ENCODE results near the gene PTPRM. TPM values are rescaled to one million over a fixed set of nuclear protein-coding genes. Genes with fewer than 3 reads are reported as not detected.
A peak's percentile ranks its signal among the peaks of the same experiment; 100 is the strongest.

Gene PTPRM
- total and polyA plus RNA-seq, 2 experiments from 2014 or later, result 1.6 to 5.3 TPM

DNA sequence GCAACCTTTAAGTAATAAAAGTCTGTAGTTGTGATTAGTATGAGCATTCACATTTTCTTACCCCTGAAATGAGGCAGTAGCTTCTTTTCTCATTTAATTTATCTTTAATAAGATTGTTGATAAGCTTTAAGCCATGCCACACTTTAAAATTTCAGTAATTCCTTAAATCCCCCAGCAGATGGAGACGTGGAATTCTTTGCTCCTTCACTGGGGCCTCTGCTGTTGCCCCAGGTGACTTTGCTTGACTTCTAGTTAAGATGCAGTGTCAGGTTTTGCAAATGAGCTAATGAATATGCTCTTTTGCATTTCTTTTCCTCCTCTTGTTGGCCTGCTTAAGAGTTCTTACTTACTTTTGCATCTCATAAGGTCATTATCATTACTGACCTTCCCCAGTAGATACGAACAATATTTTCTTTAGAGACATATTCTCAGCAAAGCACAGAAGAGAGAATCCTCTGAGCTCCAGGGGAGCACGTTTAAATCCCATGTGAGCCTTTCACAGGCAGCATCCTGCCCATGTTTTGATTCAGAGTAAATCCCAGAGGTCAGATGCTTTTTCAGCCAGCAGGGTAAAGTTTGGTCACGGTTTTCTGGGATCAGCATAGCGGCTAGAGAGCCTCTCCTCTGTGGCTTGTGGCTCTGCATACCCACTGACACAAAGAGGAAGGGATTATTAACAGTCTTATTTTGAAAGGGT, 222.9 kb downstream of the PTPRM start:
- H3K4me3 Mint-ChIP-seq, result peak overlapping the region; percentile 42
- H3K27ac ChIP-seq (ENCODE audit: low read depth), result peak overlapping the region; percentile 5; the same call in 1 of the 2 replicates
- H3K9me3 Mint-ChIP-seq, result no peaks in the 10 kb centered on the region
- H3K4me1 Mint-ChIP-seq, result peaks cover 12% of the 10 kb centered on the region
- peak overlapping the region; percentile 92 for H3K27ac Mint-ChIP-seq
- peak; percentile 92 for DNase-seq (ENCODE audit: low spot score)
- no peaks in the 10 kb centered on the region for H3K27me3 ChIP-seq (ENCODE audit: insufficient read depth)
- no peak overlapping the region for H3K4me3 ChIP-seq
- no peak overlapping the region for H2AFZ ChIP-seq
- peak; percentile 97 for ATAC-seq
- no peaks in the 10 kb centered on the region for H3K27me3 Mint-ChIP-seq (ENCODE audit: insufficient read depth, low read depth, poor library complexity)
- H3K4me1 ChIP-seq (ENCODE audit: insufficient read depth), result peaks cover 10% of the 10 kb centered on the region
- H3K79me2 ChIP-seq (replicated peaks; ENCODE audit: insufficient read depth), result no peaks in the 10 kb centered on the region
- H3K36me3 ChIP-seq (ENCODE audit: insufficient read depth), result no peaks in the 10 kb centered on the region
- no peaks in the 10 kb centered on the region for H4K20me1 ChIP-seq (replicated peaks; ENCODE audit: insufficient read depth)
- H3F3A ChIP-seq (replicated peaks; ENCODE audit: low read depth), result no peaks in the 10 kb centered on the region
- H3K9me2 ChIP-seq (ENCODE audit: insufficient read depth), result no peaks in the 10 kb centered on the region
- H3K4me2 ChIP-seq, result peak overlapping the region; percentile 5; the same call in 1 of the 2 replicates
- TF ChIP-seq EZH2 (IDR thresholded peaks at IDR 0.05; ENCODE audit: low read depth, unreplicated experiment) (no peak), JUNB (IDR thresholded peaks at IDR 0.05; ENCODE audit: unreplicated experiment) (no peak)
- TF ChIP-seq, protein P1, sequence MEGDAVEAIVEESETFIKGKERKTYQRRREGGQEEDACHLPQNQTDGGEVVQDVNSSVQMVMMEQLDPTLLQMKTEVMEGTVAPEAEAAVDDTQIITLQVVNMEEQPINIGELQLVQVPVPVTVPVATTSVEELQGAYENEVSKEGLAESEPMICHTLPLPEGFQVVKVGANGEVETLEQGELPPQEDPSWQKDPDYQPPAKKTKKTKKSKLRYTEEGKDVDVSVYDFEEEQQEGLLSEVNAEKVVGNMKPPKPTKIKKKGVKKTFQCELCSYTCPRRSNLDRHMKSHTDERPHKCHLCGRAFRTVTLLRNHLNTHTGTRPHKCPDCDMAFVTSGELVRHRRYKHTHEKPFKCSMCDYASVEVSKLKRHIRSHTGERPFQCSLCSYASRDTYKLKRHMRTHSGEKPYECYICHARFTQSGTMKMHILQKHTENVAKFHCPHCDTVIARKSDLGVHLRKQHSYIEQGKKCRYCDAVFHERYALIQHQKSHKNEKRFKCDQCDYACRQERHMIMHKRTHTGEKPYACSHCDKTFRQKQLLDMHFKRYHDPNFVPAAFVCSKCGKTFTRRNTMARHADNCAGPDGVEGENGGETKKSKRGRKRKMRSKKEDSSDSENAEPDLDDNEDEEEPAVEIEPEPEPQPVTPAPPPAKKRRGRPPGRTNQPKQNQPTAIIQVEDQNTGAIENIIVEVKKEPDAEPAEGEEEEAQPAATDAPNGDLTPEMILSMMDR (conservative IDR thresholded peaks at IDR 0.05; ENCODE audit: low read depth in 2 of 2), result peak; percentile 64 to 74
- no peaks in the 10 kb centered on the region for H3K36me3 Mint-ChIP-seq (ENCODE audit: low read depth)

DNA sequence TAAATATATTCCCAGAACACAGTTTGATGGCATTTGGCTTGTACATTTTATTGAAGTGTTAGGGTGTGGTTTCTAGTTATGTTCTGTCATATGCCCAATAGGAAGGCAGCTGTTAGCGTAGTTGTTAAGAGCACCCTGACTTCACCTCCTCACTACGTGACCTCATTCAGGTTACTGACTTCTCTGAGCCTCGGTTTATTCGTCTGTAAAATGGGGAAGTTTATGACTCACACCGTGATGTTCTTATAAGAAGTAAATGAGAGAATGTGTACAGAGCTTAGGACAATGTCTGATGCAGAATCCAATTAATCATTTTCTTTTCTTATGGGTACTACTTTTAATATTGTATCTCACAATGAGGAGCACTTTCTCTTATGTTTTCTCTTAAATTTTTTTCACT, 226.0 kb downstream of the PTPRM start:
- no peak for DNase-seq (ENCODE audit: low spot score)
- ATAC-seq, result no peak
- TF ChIP-seq STAT1 (IDR thresholded peaks at IDR 0.05; ENCODE audit: unreplicated experiment), result no peak
- no peak for TF ChIP-seq ZNF114 (CRISPR knock-in tag; IDR thresholded peaks at IDR 0.05)
- TF ChIP-seq, protein P2, sequence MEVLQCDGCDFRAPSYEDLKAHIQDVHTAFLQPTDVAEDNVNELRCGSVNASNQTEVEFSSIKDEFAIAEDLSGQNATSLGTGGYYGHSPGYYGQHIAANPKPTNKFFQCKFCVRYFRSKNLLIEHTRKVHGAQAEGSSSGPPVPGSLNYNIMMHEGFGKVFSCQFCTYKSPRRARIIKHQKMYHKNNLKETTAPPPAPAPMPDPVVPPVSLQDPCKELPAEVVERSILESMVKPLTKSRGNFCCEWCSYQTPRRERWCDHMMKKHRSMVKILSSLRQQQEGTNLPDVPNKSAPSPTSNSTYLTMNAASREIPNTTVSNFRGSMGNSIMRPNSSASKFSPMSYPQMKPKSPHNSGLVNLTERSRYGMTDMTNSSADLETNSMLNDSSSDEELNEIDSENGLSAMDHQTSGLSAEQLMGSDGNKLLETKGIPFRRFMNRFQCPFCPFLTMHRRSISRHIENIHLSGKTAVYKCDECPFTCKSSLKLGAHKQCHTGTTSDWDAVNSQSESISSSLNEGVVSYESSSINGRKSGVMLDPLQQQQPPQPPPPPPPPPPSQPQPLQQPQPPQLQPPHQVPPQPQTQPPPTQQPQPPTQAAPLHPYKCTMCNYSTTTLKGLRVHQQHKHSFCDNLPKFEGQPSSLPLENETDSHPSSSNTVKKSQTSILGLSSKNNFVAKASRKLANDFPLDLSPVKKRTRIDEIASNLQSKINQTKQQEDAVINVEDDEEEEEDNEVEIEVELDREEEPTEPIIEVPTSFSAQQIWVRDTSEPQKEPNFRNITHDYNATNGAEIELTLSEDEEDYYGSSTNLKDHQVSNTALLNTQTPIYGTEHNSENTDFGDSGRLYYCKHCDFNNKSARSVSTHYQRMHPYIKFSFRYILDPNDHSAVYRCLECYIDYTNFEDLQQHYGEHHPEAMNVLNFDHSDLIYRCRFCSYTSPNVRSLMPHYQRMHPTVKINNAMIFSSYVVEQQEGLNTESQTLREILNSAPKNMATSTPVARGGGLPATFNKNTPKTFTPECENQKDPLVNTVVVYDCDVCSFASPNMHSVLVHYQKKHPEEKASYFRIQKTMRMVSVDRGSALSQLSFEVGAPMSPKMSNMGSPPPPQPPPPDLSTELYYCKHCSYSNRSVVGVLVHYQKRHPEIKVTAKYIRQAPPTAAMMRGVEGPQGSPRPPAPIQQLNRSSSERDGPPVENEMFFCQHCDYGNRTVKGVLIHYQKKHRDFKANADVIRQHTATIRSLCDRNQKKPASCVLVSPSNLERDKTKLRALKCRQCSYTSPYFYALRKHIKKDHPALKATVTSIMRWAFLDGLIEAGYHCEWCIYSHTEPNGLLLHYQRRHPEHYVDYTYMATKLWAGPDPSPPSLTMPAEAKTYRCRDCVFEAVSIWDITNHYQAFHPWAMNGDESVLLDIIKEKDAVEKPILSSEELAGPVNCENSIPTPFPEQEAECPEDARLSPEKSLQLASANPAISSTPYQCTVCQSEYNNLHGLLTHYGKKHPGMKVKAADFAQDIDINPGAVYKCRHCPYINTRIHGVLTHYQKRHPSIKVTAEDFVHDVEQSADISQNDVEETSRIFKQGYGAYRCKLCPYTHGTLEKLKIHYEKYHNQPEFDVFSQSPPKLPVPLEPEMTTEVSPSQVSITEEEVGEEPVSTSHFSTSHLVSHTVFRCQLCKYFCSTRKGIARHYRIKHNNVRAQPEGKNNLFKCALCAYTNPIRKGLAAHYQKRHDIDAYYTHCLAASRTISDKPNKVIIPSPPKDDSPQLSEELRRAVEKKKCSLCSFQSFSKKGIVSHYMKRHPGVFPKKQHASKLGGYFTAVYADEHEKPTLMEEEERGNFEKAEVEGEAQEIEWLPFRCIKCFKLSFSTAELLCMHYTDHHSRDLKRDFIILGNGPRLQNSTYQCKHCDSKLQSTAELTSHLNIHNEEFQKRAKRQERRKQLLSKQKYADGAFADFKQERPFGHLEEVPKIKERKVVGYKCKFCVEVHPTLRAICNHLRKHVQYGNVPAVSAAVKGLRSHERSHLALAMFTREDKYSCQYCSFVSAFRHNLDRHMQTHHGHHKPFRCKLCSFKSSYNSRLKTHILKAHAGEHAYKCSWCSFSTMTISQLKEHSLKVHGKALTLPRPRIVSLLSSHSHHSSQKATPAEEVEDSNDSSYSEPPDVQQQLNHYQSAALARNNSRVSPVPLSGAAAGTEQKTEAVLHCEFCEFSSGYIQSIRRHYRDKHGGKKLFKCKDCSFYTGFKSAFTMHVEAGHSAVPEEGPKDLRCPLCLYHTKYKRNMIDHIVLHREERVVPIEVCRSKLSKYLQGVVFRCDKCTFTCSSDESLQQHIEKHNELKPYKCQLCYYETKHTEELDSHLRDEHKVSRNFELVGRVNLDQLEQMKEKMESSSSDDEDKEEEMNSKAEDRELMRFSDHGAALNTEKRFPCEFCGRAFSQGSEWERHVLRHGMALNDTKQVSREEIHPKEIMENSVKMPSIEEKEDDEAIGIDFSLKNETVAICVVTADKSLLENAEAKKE (CRISPR knock-in tag; IDR thresholded peaks at IDR 0.05), result no peak
- TF ChIP-seq, protein P1 (conservative IDR thresholded peaks at IDR 0.05; ENCODE audit: low read depth in 2 of 2), result no peak
- TF ChIP-seq EZH2phosphoT487 (IDR thresholded peaks at IDR 0.05; ENCODE audit: unreplicated experiment), result no peak
- no peak for TF ChIP-seq JUNB (IDR thresholded peaks at IDR 0.05; ENCODE audit: unreplicated experiment)

More for the DNA sequence above, 226.0 kb downstream of the PTPRM start:
- Mint-ChIP-seq H3K4me3 (no peak overlapping the region), H3K27ac (no peak overlapping the region), H3K9me3 (no peaks in the 10 kb centered on the region), H3K4me1 (peaks cover 12% of the 10 kb centered on the region), H3K36me3 (ENCODE audit: low read depth) (no peaks in the 10 kb centered on the region), H3K27me3 (ENCODE audit: insufficient read depth, low read depth, poor library complexity) (no peaks in the 10 kb centered on the region)
- Histone ChIP-seq H3K36me3 (ENCODE audit: insufficient read depth) (no peaks in the 10 kb centered on the region), H3K4me1 (ENCODE audit: insufficient read depth) (peaks cover 10% of the 10 kb centered on the region), H4K20me1 (replicated peaks; ENCODE audit: insufficient read depth) (no peaks in the 10 kb centered on the region), H2AFZ (no peak overlapping the region), H3K27me3 (ENCODE audit: insufficient read depth) (no peaks in the 10 kb centered on the region), H3K27ac (ENCODE audit: low read depth) (no peak overlapping the region), H3K9me2 (ENCODE audit: insufficient read depth) (no peaks in the 10 kb centered on the region; the same call in 1 of the 2 replicates), H3F3A (replicated peaks; ENCODE audit: low read depth) (no peaks in the 10 kb centered on the region), H3K4me2 (no peak overlapping the region), H3K79me2 (replicated peaks; ENCODE audit: insufficient read depth) (no peaks in the 10 kb centered on the region), H3K4me3 (no peak overlapping the region)
